IMR-90 (cell line): ENCODE results near the gene ANKRD11. TPM values are rescaled to one million over a fixed set of nuclear protein-coding genes. Genes with fewer than 3 reads are reported as not detected.

Source experiments
- ATAC-seq: fragments of 200-7000 bp; cut with Tn5 transposase; 2 replicates; pipeline ENCODE4 v1.9.1; 2020; ENCODE audit warnings: low read depth, mild to moderate bottlenecking, moderate library complexity
- BruUV-seq: library from RNA; stranded (reverse); fragments of 400-500 nt; replicated peaks from 2 replicates; lab custom pipeline; 2021; lab: Mats Ljungman, UMichigan
- CTCF ChIA-PET: fragments of 300-600 bp; formaldehyde crosslinking; extraction: SDS; loops from one replicate; lab custom pipeline; 2021; ENCODE audit warnings: antibody characterized with exemption; lab: Yijun Ruan, JAX
- POLR2A ChIA-PET: fragments of 300-600 bp; sonication (Branson Sonifier 250); formaldehyde crosslinking; loops from one replicate; lab custom pipeline; 2022; ENCODE audit warnings: antibody characterized with exemption; ENCODE audit not compliant: unreplicated experiment; lab: Charles Lee
- DNase-seq: peaks from one replicate; pipeline ENCODE4 v3.0.0; 2013
- H2AFZ ChIP-seq: replicated peaks from 2 replicates; pipeline ENCODE3; 2013; ENCODE audit warnings: low read length, mild to moderate bottlenecking; ENCODE audit not compliant: poor library complexity
- H2AK5ac ChIP-seq: 2 replicates; pipeline ENCODE4 v1.6.1; 2013; ENCODE audit warnings: low read depth, low read length, inconsistent platforms
- H2AK9ac ChIP-seq: replicated peaks from 2 replicates; pipeline ENCODE3; 2013; ENCODE audit warnings: mild to moderate bottlenecking, low read depth, low read length, moderate library complexity; ENCODE audit not compliant: poor library complexity
- H2BK120ac ChIP-seq: 2 replicates; pipeline ENCODE4 v1.6.1; 2013; ENCODE audit warnings: low read depth, low read length, inconsistent platforms
- H2BK15ac ChIP-seq: 3 replicates; pipeline ENCODE4 v1.6.1; 2013; ENCODE audit warnings: low read depth, low read length, inconsistent platforms
- H2BK20ac ChIP-seq: 2 replicates; pipeline ENCODE4 v1.6.1; 2013; ENCODE audit warnings: low read depth, mild to moderate bottlenecking, inconsistent platforms, low read length, moderate library complexity
- H2BK5ac ChIP-seq: 2 replicates; pipeline ENCODE4 v1.6.1; 2013; ENCODE audit warnings: mild to moderate bottlenecking, low read depth, low read length, inconsistent platforms; ENCODE audit not compliant: poor library complexity, severe bottlenecking
- H3K14ac ChIP-seq: replicated peaks from 2 replicates; pipeline ENCODE4 v1.6.1; 2013; ENCODE audit warnings: low read depth, low read length, inconsistent platforms
- H3K18ac ChIP-seq: 2 replicates; pipeline ENCODE4 v1.6.1; 2013; ENCODE audit warnings: low read depth, low read length, control low read depth
- H3K23ac ChIP-seq: 2 replicates; pipeline ENCODE4 v1.6.1; 2013; ENCODE audit warnings: low read depth, low read length, inconsistent platforms
- H3K27ac ChIP-seq: 2 replicates; pipeline ENCODE4 v1.5.1; 2013; ENCODE audit warnings: mild to moderate bottlenecking, control low read depth, low read length; ENCODE audit not compliant: insufficient read depth
- H3K27me3 ChIP-seq: 2 replicates; pipeline ENCODE4 v1.6.1; 2013; ENCODE audit warnings: low read length; ENCODE audit not compliant: control insufficient read depth, insufficient read depth
- H3K36me3 ChIP-seq: 2 replicates; pipeline ENCODE4 v1.6.1; 2013; ENCODE audit warnings: low read length, mixed read lengths; ENCODE audit not compliant: control insufficient read depth, insufficient read depth
- H3K4ac ChIP-seq: 2 replicates; pipeline ENCODE4 v1.6.1; 2013; ENCODE audit warnings: low read depth, low read length, inconsistent platforms
- H3K4me1 ChIP-seq: 2 replicates; pipeline ENCODE4 v1.6.1; 2013; ENCODE audit warnings: low read length, mixed read lengths; ENCODE audit not compliant: control insufficient read depth, insufficient read depth
- H3K4me2 ChIP-seq: 2 replicates; pipeline ENCODE4 v1.6.1; 2013; ENCODE audit warnings: low read depth, mild to moderate bottlenecking, control low read depth, low read length, moderate library complexity
- H3K4me3 ChIP-seq: 2 replicates; pipeline ENCODE4 v1.5.1; 2013; ENCODE audit warnings: low read depth, mild to moderate bottlenecking, control low read depth, low read length, moderate library complexity; ENCODE audit not compliant: insufficient read depth
- H3K56ac ChIP-seq: 2 replicates; pipeline ENCODE4 v1.6.1; 2013; ENCODE audit warnings: low read length, inconsistent platforms; ENCODE audit not compliant: insufficient read depth; ENCODE audit errors: extremely low read depth
- H3K79me1 ChIP-seq, 2 experiments: 2 replicates each; pipeline ENCODE4 v1.6.1; 2013; ENCODE audit warnings: low read length in 2 of 2, inconsistent platforms in 1 of 2, low read depth in 1 of 2
- H3K9ac ChIP-seq: 2 replicates; pipeline ENCODE4 v1.6.1; 2013; ENCODE audit warnings: low read depth, low read length, control low read depth
- H3K9me1 ChIP-seq: 2 replicates; pipeline ENCODE4 v1.6.1; 2013; ENCODE audit warnings: low read length, inconsistent platforms; ENCODE audit not compliant: insufficient read depth
- H3K9me3 ChIP-seq: 2 replicates; pipeline ENCODE4 v1.6.1; 2013; ENCODE audit warnings: low read length; ENCODE audit not compliant: control insufficient read depth, insufficient read depth
- H4K20me1 ChIP-seq: 2 replicates; pipeline ENCODE4 v1.6.1; 2013; ENCODE audit warnings: low read length, inconsistent platforms; ENCODE audit not compliant: insufficient read depth
- H4K5ac ChIP-seq: 2 replicates; pipeline ENCODE4 v1.6.1; 2013; ENCODE audit warnings: mild to moderate bottlenecking, low read depth, low read length, control low read depth
- H4K8ac ChIP-seq, 2 experiments: 2 replicates each; pipeline ENCODE4 v1.6.1; 2013; ENCODE audit warnings: low read depth in 2 of 2, low read length in 2 of 2, control low read depth in 1 of 2, inconsistent platforms in 1 of 2
- H4K91ac ChIP-seq: 2 replicates; pipeline ENCODE4 v1.6.1; 2013; ENCODE audit warnings: low read depth, low read length, inconsistent platforms; ENCODE audit not compliant: insufficient read depth
- BHLHE40 ChIP-seq: fragments of 150-350 bp; IDR thresholded peaks from 2 replicates; pipeline ENCODE4 v1.6.1; 2016; ENCODE audit warnings: mild to moderate bottlenecking, low read depth, low read length
- CHD1 ChIP-seq: IDR thresholded peaks from 2 replicates; pipeline ENCODE4 v1.6.1; 2012; ENCODE audit warnings: low read depth, low read length, improper control_type of control experiment
- CTCF ChIP-seq: conservative IDR thresholded peaks from 2 replicates; pipeline ENCODE4 v1.5.1; 2012; ENCODE audit warnings: mild to moderate bottlenecking, low read depth, low read length, improper control_type of control experiment
- ELK1 ChIP-seq: fragments of 150-350 bp; IDR thresholded peaks from 2 replicates; pipeline ENCODE4 v1.6.1; 2016; ENCODE audit warnings: low read depth, mild to moderate bottlenecking, low read length, moderate library complexity, borderline replicate concordance
- MAFK ChIP-seq: IDR thresholded peaks from 2 replicates; pipeline ENCODE4 v1.6.1; 2012; ENCODE audit warnings: low read depth, low read length, improper control_type of control experiment
- POLR2A ChIP-seq: IDR thresholded peaks from 2 replicates; pipeline ENCODE4 v1.6.1; 2012; ENCODE audit warnings: mild to moderate bottlenecking, low read depth, low read length
- RAD21 ChIP-seq: IDR thresholded peaks from 2 replicates; pipeline ENCODE4 v1.6.1; 2012; ENCODE audit warnings: low read length, improper control_type of control experiment
- RCOR1 ChIP-seq: IDR thresholded peaks from 2 replicates; pipeline ENCODE4 v1.6.1; 2012; ENCODE audit warnings: mild to moderate bottlenecking, low read length, improper control_type of control experiment; ENCODE audit not compliant: insufficient replicate concordance
- RFX5 ChIP-seq: IDR thresholded peaks from 2 replicates; pipeline ENCODE4 v1.8.0; 2012; ENCODE audit warnings: low read depth, mild to moderate bottlenecking, low read length, moderate library complexity
- SMC3 ChIP-seq: fragments of 150-350 bp; IDR thresholded peaks from 2 replicates; pipeline ENCODE4 v1.6.1; 2016; ENCODE audit warnings: low read depth, mild to moderate bottlenecking, antibody characterized with exemption, low read length, moderate library complexity
- WGBS, 2 experiments: methylation state at CpG; one replicate each; pipeline versions ENCODE4 v1.1.5 to v1.1.7; 2013; ENCODE audit warnings: missing lambda C conversion rate in 2 of 2; ENCODE audit not compliant: insufficient read length in 1 of 2; ENCODE audit errors: extremely low coverage in 2 of 2; 5-methylcytosine and 5-hydroxymethylcytosine counted together
- dilution Hi-C: fragments of 300-500 bp; cut with HindIII; formaldehyde crosslinking; loops from one replicate; pipeline ENCODE4 v1.14.3; 2018; ENCODE audit warnings: low sequenced_read_pairs; ENCODE audit not compliant: unreplicated experiment
- in situ Hi-C: fragments of 300-500 bp; cut with MboI; formaldehyde crosslinking; loops from 3 replicates; pipeline ENCODE4 v1.14.3; 2019; ENCODE audit warnings: low sequenced_read_pairs, inconsistent platforms, mixed read lengths
- intact Hi-C: fragments of 100-400 bp; cut with micrococcal nuclease; formaldehyde crosslinking; loops from 2 replicates; pipeline ENCODE4 v1.10.0; 2022
- polyA plus RNA-seq, 3 experiments: library from polyadenylated mRNA; depleted of rRNA; stranded (reverse); fragments of >200 nt; gene quantifications; 2 replicates each; pipeline ENCODE4 v1.2.3, GENCODE V29; 2012; ENCODE audit warnings: low replicate concordance in 1 of 3
- total RNA-seq: library from RNA; depleted of rRNA; stranded (reverse); fragments of >200 nt; gene quantifications from 2 replicates; pipeline ENCODE4 v1.2.3, GENCODE V29; 2012
- TF ChIP-seq, protein P1 (sequence below): fragments of 150-350 bp; IDR thresholded peaks from 2 replicates; pipeline ENCODE4 v1.6.1; 2017; ENCODE audit warnings: mild to moderate bottlenecking, antibody characterized with exemption, low read length, low read depth

ANKRD11 gene
- total and polyA plus RNA-seq, 2 of the 4 experiments (the other 2 are of a cell fraction), result 46.8 to 71.9 TPM

DNA sequence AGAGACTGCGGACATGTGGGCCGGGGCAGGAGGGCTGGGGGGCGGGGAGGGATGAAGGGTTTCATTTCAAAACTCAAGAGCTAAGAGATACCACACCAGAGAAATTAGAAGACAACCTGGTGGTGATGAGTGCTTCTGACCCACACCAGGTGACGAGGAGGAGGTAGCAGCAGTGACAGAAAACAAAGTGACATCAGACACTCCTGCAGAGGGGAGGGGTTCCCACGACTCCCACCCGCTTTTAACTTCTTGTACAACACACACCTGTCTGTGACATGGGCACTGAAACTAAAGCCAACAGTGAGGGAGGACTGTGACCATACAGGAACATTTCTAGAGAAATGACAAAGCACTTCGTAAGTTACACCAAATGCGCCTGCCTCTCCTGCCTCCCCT is 112.9 kb downstream of the ANKRD11 start (continued):
- TF ChIP-seq ELK1, result no peak
- no peak for TF ChIP-seq POLR2A
- TF ChIP-seq SMC3, result no peak

- in situ Hi-C loops (no loop called here), dilution Hi-C loops (no loop called here), intact Hi-C loops (no loop called here)
- WGBS, 2 experiments, result 100% methylated on average over 2 of the region's 8 CpGs; no CpG with 5 or more reads in 1 of the 2 experiments
- ChIA-PET POLR2A (no interaction called here), CTCF (interaction anchor here (0.8 kb wide), 1 partner anchor 12 kb away, joined by 3 read pairs; no protein-coding TSS in a partner anchor)
- no peak overlapping the region for H2BK15ac ChIP-seq
- no peak overlapping the region for H3K9ac ChIP-seq
- H3K9me3 ChIP-seq, result no peaks in the 10 kb centered on the region
- no TSS peak for BruUV-seq
- no peak overlapping the region for H2BK120ac ChIP-seq
- H3K36me3 ChIP-seq, result peaks cover 3% of the 10 kb centered on the region; the same call in 1 of the 2 replicates
- H4K5ac ChIP-seq, result no peak overlapping the region
- no peak overlapping the region for H2AK9ac ChIP-seq
- peaks cover 39% of the 10 kb centered on the region for H3K9me1 ChIP-seq
- no peak overlapping the region for H3K18ac ChIP-seq
- H4K20me1 ChIP-seq, result peaks cover 100% of the 10 kb centered on the region
- H3K79me1 ChIP-seq, result peaks cover 3 to 92% of the 10 kb centered on the region in 2 experiments; a peak in 2 of 4 replicates
- no peak overlapping the region for H3K4ac ChIP-seq
- DNase-seq (no peak), ATAC-seq (no peak)
- H2AK5ac ChIP-seq, result no peak overlapping the region
- H4K91ac ChIP-seq, result no peak overlapping the region
- H3K4me1 ChIP-seq, result peaks cover 18% of the 10 kb centered on the region
- H2BK5ac ChIP-seq, result no peak overlapping the region
- H2AFZ ChIP-seq, result no peak overlapping the region
- H4K8ac ChIP-seq, result no peak overlapping the region
- H3K4me3 ChIP-seq, result no peak overlapping the region
- H2BK20ac ChIP-seq, result no peak overlapping the region
- no peak overlapping the region for H3K14ac ChIP-seq
- H3K56ac ChIP-seq, result no peak overlapping the region
- no peaks in the 10 kb centered on the region for H3K27me3 ChIP-seq
- no peak overlapping the region for H3K27ac ChIP-seq
- no peak overlapping the region for H3K23ac ChIP-seq
- H3K4me2 ChIP-seq, result no peak overlapping the region
- TF ChIP-seq CHD1, result no peak
- TF ChIP-seq POLR2A, result no peak
- TF ChIP-seq RCOR1, result no peak
- no peak for TF ChIP-seq RAD21
- no peak for TF ChIP-seq MAFK
- no peak for TF ChIP-seq RFX5
- TF ChIP-seq BHLHE40, result no peak
- TF ChIP-seq ELK1, result no peak
- TF ChIP-seq, protein P1, sequence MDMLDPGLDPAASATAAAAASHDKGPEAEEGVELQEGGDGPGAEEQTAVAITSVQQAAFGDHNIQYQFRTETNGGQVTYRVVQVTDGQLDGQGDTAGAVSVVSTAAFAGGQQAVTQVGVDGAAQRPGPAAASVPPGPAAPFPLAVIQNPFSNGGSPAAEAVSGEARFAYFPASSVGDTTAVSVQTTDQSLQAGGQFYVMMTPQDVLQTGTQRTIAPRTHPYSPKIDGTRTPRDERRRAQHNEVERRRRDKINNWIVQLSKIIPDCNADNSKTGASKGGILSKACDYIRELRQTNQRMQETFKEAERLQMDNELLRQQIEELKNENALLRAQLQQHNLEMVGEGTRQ, result no peak
- no peak for TF ChIP-seq CTCF
Observed at GRCh38 chr16:89376812-89377452, 113.4 kb downstream of the ANKRD11 start.
